GM23338 (cell line): Measurements from ENCODE around the gene ANKRD55.

Source experiments
- CREB1 ChIP-seq: fragments of 250-450 bp; sonication (Bioruptor Pico); IDR thresholded peaks from 2 replicates; pipeline ENCODE4 v1.5.0; 2020; ENCODE audit warnings: low read depth, mild to moderate bottlenecking, moderate library complexity
- EZH2 ChIP-seq: fragments of 200-600 bp; sonication (generic); IDR thresholded peaks from one replicate; pipeline ENCODE4 v1.8.0; 2017; ENCODE audit warnings: antibody characterized with exemption, mild to moderate bottlenecking, low read depth; ENCODE audit not compliant: unreplicated experiment
- EZH2phosphoT487 ChIP-seq: fragments of 200-600 bp; sonication (generic); IDR thresholded peaks from one replicate; pipeline ENCODE4 v1.8.1; 2018; ENCODE audit warnings: antibody characterized with exemption; ENCODE audit not compliant: unreplicated experiment
- POLR2AphosphoS5 ChIP-seq: IDR thresholded peaks from 2 replicates; pipeline ENCODE4 v1.6.1; 2016; ENCODE audit warnings: antibody characterized with exemption, low read depth
- TF ChIP-seq, protein P1 (sequence below), 2 experiments: fragments of 200-600 bp in 1 of 2; sonication (generic) in 1 of 2; conservative IDR thresholded peaks; 2 replicates each; pipeline versions ENCODE4 v1.5.1 to v1.6.1; 2016 to 2017; ENCODE audit warnings: antibody characterized with exemption in 2 of 2, low read depth in 2 of 2, mild to moderate bottlenecking in 2 of 2, moderate library complexity in 1 of 2
- TF ChIP-seq, protein P2 (sequence below): IDR thresholded peaks from one replicate; pipeline ENCODE4 v1.6.1; 2018; ENCODE audit warnings: antibody characterized with exemption; ENCODE audit not compliant: unreplicated experiment
- TF ChIP-seq, protein P3 (sequence below): IDR thresholded peaks from 2 replicates; pipeline ENCODE4 v1.6.1; 2016; ENCODE audit warnings: antibody characterized with exemption

DNA sequence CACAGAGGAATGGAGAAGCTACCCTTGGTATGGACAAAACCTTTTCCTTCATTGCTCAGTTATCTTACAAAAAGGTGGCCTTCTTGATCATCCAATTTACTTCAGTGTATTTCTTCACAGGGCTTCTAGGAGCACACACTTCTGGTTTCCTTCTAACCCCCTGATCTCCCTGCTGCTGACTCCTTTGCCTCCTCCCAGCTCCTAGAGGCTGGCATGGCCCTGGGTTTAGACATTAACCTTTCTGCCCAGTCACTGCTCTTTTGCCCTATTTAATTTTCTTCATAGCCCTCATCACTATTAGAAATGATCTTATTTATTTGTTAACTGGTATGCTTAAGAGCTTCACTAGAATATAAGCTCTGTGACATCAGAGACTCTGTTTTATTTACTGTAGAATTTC lies 63.2 kb downstream of the ANKRD55 start:
- no peak for TF ChIP-seq EZH2phosphoT487
- TF ChIP-seq, protein P1, sequence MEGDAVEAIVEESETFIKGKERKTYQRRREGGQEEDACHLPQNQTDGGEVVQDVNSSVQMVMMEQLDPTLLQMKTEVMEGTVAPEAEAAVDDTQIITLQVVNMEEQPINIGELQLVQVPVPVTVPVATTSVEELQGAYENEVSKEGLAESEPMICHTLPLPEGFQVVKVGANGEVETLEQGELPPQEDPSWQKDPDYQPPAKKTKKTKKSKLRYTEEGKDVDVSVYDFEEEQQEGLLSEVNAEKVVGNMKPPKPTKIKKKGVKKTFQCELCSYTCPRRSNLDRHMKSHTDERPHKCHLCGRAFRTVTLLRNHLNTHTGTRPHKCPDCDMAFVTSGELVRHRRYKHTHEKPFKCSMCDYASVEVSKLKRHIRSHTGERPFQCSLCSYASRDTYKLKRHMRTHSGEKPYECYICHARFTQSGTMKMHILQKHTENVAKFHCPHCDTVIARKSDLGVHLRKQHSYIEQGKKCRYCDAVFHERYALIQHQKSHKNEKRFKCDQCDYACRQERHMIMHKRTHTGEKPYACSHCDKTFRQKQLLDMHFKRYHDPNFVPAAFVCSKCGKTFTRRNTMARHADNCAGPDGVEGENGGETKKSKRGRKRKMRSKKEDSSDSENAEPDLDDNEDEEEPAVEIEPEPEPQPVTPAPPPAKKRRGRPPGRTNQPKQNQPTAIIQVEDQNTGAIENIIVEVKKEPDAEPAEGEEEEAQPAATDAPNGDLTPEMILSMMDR (conservative IDR thresholded peaks at IDR 0.05; ENCODE audit: low read depth in 2 of 2): no peak
- no peak for TF ChIP-seq EZH2
- TF ChIP-seq, protein P2, sequence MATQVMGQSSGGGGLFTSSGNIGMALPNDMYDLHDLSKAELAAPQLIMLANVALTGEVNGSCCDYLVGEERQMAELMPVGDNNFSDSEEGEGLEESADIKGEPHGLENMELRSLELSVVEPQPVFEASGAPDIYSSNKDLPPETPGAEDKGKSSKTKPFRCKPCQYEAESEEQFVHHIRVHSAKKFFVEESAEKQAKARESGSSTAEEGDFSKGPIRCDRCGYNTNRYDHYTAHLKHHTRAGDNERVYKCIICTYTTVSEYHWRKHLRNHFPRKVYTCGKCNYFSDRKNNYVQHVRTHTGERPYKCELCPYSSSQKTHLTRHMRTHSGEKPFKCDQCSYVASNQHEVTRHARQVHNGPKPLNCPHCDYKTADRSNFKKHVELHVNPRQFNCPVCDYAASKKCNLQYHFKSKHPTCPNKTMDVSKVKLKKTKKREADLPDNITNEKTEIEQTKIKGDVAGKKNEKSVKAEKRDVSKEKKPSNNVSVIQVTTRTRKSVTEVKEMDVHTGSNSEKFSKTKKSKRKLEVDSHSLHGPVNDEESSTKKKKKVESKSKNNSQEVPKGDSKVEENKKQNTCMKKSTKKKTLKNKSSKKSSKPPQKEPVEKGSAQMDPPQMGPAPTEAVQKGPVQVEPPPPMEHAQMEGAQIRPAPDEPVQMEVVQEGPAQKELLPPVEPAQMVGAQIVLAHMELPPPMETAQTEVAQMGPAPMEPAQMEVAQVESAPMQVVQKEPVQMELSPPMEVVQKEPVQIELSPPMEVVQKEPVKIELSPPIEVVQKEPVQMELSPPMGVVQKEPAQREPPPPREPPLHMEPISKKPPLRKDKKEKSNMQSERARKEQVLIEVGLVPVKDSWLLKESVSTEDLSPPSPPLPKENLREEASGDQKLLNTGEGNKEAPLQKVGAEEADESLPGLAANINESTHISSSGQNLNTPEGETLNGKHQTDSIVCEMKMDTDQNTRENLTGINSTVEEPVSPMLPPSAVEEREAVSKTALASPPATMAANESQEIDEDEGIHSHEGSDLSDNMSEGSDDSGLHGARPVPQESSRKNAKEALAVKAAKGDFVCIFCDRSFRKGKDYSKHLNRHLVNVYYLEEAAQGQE: no peak
- TF ChIP-seq, protein P3, sequence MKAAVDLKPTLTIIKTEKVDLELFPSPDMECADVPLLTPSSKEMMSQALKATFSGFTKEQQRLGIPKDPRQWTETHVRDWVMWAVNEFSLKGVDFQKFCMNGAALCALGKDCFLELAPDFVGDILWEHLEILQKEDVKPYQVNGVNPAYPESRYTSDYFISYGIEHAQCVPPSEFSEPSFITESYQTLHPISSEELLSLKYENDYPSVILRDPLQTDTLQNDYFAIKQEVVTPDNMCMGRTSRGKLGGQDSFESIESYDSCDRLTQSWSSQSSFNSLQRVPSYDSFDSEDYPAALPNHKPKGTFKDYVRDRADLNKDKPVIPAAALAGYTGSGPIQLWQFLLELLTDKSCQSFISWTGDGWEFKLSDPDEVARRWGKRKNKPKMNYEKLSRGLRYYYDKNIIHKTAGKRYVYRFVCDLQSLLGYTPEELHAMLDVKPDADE: no peak
- no peak for TF ChIP-seq POLR2AphosphoS5
- no peak for TF ChIP-seq CREB1 (CRISPR knock-in tag)
